GM12892 (cell line): ENCODE results near the gene MTFMT.

Experiments
- POLR2A ChIP-seq: IDR thresholded peaks from 2 replicates; pipeline ENCODE4 v1.6.1; 2011; ENCODE audit warnings: low read depth, low read length, control low read depth
- TAF1 ChIP-seq: IDR thresholded peaks from 2 replicates; pipeline ENCODE4 v1.6.1; 2011; ENCODE audit warnings: low read depth, mild to moderate bottlenecking, control low read depth, low read length, borderline replicate concordance

GRCh38 chr15:65066635-65067316 lies 37.3 kb upstream of the MTFMT start:
- no peak for TF ChIP-seq TAF1
- TF ChIP-seq POLR2A: no peak
